Spleen (tissue), 11 donors: ENCODE measurements around the gene KLHL5. TPM values are rescaled to one million over a fixed set of nuclear protein-coding genes. Genes with fewer than 3 reads are reported as not detected.

Experiments
- DNase-seq: peaks from one replicate; pipeline ENCODE4 v3.0.0-alpha.2; 2020
- H3K27ac ChIP-seq, 8 donors: fragments of 200-600 bp; sonication (generic) in 7 of 8; 1 replicate in 4 of 8; 2 replicates in 4 of 8; pipeline versions ENCODE4 v1.5.0 to v1.8.0; 2016 to 2021; ENCODE audit warnings: inconsistent platforms in 4 of 8, mild to moderate bottlenecking in 4 of 8, moderate library complexity in 1 of 8
- H3K27me3 ChIP-seq, 7 donors: fragments of 200-600 bp; sonication (generic) in 6 of 7; replicated peaks in 1 of 7; 1 replicate in 4 of 7; 2 replicates in 3 of 7; pipeline versions ENCODE4 v1.5.0 to v1.8.0; 2016 to 2021; ENCODE audit warnings: inconsistent platforms in 3 of 7, mild to moderate bottlenecking in 1 of 7
- H3K36me3 ChIP-seq, 6 donors: fragments of 200-600 bp; sonication (generic) in 5 of 6; 1 replicate in 4 of 6; 2 replicates in 2 of 6; pipeline versions ENCODE4 v1.5.0 to v1.8.0; 2016 to 2021; ENCODE audit warnings: inconsistent platforms in 2 of 6
- H3K4me1 ChIP-seq, 6 donors: fragments of 200-600 bp; sonication (generic) in 5 of 6; 1 replicate in 3 of 6; 2 replicates in 3 of 6; pipeline versions ENCODE4 v1.5.0 to v1.8.0; 2016 to 2021; ENCODE audit warnings: inconsistent platforms in 3 of 6
- H3K4me3 ChIP-seq, 8 donors: fragments of 200-600 bp; sonication (generic) in 7 of 8; 1 replicate in 4 of 8; 2 replicates in 4 of 8; pipeline versions ENCODE4 v1.5.0 to v1.8.0; 2016 to 2021; ENCODE audit warnings: inconsistent platforms in 4 of 8, mild to moderate bottlenecking in 4 of 8, moderate library complexity in 2 of 8
- H3K9me3 ChIP-seq, 8 donors: fragments of 200-600 bp; sonication (generic) in 7 of 8; 1 replicate in 4 of 8; 2 replicates in 4 of 8; pipeline versions ENCODE4 v1.5.0 to v1.8.0; 2016 to 2021; ENCODE audit warnings: inconsistent platforms in 4 of 8
- POLR2A ChIP-seq, 3 donors: fragments of 450-650 bp; IDR thresholded peaks; one replicate each; pipeline ENCODE4 v1.5.1; 2017; ENCODE audit warnings: antibody characterized with exemption in 3 of 3, mild to moderate bottlenecking in 1 of 3
- POLR2AphosphoS5 ChIP-seq, 3 donors: sonication (generic); formaldehyde crosslinking; IDR thresholded peaks; one replicate each; pipeline ENCODE4 v1.5.1; 2017; ENCODE audit warnings: antibody characterized with exemption in 3 of 3
- WGBS, 5 donors: extraction: QIAGEN DNeasy Blood & Tissue Kit in 3 of 5; methylation state at CpG; one replicate each; pipeline versions ENCODE4 v1.1.5 to v1.1.7; 2013 to 2018; 5-methylcytosine and 5-hydroxymethylcytosine counted together
- intact Hi-C: fragments of 100-400 bp; cut with DNase I; formaldehyde crosslinking; loops from one replicate; pipeline ENCODE4 v1.15.0; 2023; ENCODE audit warnings: low total_unique reads
- polyA plus RNA-seq, 3 donors: library from polyadenylated mRNA; stranded (reverse); fragments of 200-250 nt; gene quantifications; one replicate each; pipeline ENCODE4 v1.2.1, GENCODE V29; 2013
- total RNA-seq, 7 donors: library from RNA; depleted of rRNA in 3 of 7; stranded (reverse); fragments of >200 nt in 3 of 7; fragmentation: NEBNext Ultra II Directional in 4 of 7; extraction: Animal tissue kit (Norgen Biotek cat#: 25700) in 4 of 7; gene quantifications; one replicate each; pipeline versions ENCODE4 v1.1.0 to v1.2.1, GENCODE V29; 2016 to 2021
- TF ChIP-seq, protein P1 (sequence below), 11 experiments: fragments of 200-600 bp in 7 of 11; fragments of 450-650 bp in 4 of 11; sonication (generic) in 4 of 11; IDR thresholded peaks in 8 of 11; conservative IDR thresholded peaks in 3 of 11; 1 replicate in 7 of 11; 2 replicates in 4 of 11; pipeline versions ENCODE4 v1.4.0 to v1.8.0; 2016 to 2021; ENCODE audit warnings: antibody characterized with exemption in 11 of 11, inconsistent platforms in 4 of 11, mild to moderate bottlenecking in 1 of 11
- donor health status: healthy with polysubstance abuse.
- donor health status: DM: no; HTN: no; CAD: no; lungs with moderate emphysema.
- donor health status: DM: no; HTN: no; CAD: no.
- donor health status: Bipolar disorder and iron deficiency.
- donor health status: healthy.
- donor health status: DM: no; HTN: no; CAD: no.
- donor health status: DM: yes; HTN: yes; CAD: no.

KLHL5 gene
- total and polyA plus RNA-seq, 10 donors = 7.5 to 46.9 (median 35.9) TPM

DNA sequence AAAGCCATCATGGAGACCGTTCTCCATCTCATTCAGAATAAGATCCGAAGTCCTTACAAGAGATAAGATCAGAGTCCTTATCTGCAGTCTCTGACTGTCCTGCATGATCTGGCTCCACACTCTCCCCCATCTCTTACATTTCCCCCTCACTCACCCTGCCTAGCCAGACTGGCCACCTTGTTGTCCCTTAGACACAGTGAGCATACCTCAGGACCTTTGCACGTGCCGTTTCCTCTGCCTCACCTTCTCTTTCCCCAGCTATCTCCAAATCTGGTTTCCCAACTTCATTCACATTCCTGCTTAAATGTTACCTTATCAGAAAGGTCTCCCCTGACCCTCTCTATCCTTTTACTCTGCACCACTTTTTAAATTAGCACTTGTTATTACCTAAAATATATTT is 44.0 kb downstream of the KLHL5 start:
- TF ChIP-seq, protein P1, sequence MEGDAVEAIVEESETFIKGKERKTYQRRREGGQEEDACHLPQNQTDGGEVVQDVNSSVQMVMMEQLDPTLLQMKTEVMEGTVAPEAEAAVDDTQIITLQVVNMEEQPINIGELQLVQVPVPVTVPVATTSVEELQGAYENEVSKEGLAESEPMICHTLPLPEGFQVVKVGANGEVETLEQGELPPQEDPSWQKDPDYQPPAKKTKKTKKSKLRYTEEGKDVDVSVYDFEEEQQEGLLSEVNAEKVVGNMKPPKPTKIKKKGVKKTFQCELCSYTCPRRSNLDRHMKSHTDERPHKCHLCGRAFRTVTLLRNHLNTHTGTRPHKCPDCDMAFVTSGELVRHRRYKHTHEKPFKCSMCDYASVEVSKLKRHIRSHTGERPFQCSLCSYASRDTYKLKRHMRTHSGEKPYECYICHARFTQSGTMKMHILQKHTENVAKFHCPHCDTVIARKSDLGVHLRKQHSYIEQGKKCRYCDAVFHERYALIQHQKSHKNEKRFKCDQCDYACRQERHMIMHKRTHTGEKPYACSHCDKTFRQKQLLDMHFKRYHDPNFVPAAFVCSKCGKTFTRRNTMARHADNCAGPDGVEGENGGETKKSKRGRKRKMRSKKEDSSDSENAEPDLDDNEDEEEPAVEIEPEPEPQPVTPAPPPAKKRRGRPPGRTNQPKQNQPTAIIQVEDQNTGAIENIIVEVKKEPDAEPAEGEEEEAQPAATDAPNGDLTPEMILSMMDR (IDR thresholded peaks at IDR 0.05 in 8 of 11, conservative IDR thresholded peaks at IDR 0.05 in 3 of 11) = no peak
- TF ChIP-seq POLR2AphosphoS5 (IDR thresholded peaks at IDR 0.05) = no peak
- no peak for TF ChIP-seq POLR2A (IDR thresholded peaks at IDR 0.05)
- Histone ChIP-seq H3K4me3 (no peak overlapping the region), H3K9me3 (peaks cover 0 to 4% (median 0%) of the 10 kb centered on the region in 8 donors), H3K27ac (no peak overlapping the region), H3K27me3 (no peaks in the 10 kb centered on the region), H3K36me3 (peaks cover 3 to 89% (median 34%) of the 10 kb centered on the region in 6 donors), H3K4me1 (no peaks in the 10 kb centered on the region)
- 96 to 99% (median 99%) methylated on average over 4 of the region's 4 CpGs for WGBS, 5 donors
- no peak for DNase-seq
- intact Hi-C loops = no loop called here

DNA sequence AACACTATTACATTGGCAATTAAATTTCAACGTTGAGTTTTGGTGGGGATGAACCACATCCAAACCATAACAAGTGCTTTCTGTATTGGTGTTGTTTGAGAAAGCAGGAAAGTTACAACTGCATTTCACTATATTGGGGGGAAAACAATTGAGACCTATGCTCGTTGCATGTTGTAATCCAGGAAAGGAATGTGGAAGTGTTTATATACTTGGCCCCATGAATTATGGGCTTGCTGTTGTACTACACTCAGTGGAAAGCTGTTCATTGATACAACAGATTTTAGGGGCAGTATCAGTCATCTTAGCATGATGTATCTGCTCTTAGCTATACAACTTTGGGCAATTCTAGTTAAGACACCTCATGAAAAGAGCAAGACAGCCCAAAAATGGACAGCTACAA is 52.4 kb downstream of the KLHL5 start:
- Histone ChIP-seq H3K27me3 (no peaks in the 10 kb centered on the region), H3K4me1 (peaks cover 0 to 14% (median 6%) of the 10 kb centered on the region in 6 donors), H3K27ac (no peak overlapping the region), H3K36me3 (peaks cover 0 to 86% (median 20%) of the 10 kb centered on the region in 6 donors), H3K9me3 (no peaks in the 10 kb centered on the region), H3K4me3 (no peak overlapping the region)
- intact Hi-C loops = no loop called here
- WGBS, 5 donors = 57 to 82% (median 78%) methylated on average over 2 of the region's 2 CpGs
- no peak for DNase-seq
- TF ChIP-seq POLR2A (IDR thresholded peaks at IDR 0.05) (no peak), POLR2AphosphoS5 (IDR thresholded peaks at IDR 0.05) (no peak)
- TF ChIP-seq, protein P1 (IDR thresholded peaks at IDR 0.05 in 8 of 11, conservative IDR thresholded peaks at IDR 0.05 in 3 of 11) = no peak

DNA sequence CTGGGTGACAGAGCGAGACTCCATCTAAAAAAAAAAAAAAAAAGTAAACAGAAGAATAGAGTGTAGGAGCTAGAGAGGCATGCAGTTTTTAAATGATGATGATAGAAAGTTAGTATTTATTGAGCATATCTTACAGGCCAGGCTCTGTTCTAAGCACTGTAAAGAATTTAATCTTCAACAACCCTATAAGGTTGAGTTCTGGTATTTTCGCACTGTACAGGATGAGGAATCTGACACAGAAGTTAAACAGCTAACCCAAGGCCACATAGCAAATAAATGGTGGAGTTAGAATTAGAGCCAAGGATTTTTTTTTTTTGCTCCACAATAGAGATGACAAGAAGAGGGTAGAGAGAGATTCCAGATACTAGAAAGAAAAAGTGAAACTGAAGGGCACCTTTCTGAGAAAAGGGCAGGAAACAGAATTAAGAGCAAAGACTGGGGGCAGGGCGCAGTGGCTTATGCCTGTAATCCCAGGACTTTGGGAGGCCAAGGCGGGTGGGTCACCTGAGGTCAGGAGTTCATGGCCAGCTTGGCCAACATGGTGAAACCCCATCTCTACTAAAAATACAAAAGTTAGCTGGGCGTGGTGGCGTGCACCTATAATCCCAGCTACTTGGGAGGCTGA is 56.1 kb downstream of the KLHL5 start:
- Histone ChIP-seq H3K4me3 (no peak overlapping the region), H3K36me3 (peaks cover 0 to 82% (median 20%) of the 10 kb centered on the region in 6 donors), H3K9me3 (peaks cover 0 to under 1% (median 0%) of the 10 kb centered on the region in 8 donors), H3K4me1 (peaks cover 0 to 14% (median 6%) of the 10 kb centered on the region in 6 donors), H3K27ac (peak overlapping the region in 7 of 8 donors; percentile 27 to 72 (median 55)), H3K27me3 (no peaks in the 10 kb centered on the region)
- intact Hi-C loops = no loop called here
- TF ChIP-seq POLR2A (IDR thresholded peaks at IDR 0.05) (no peak), POLR2AphosphoS5 (IDR thresholded peaks at IDR 0.05) (no peak)
- TF ChIP-seq, protein P1 (IDR thresholded peaks at IDR 0.05 in 8 of 11, conservative IDR thresholded peaks at IDR 0.05 in 3 of 11) = no peak
- no peak for DNase-seq
- 80 to 89% (median 86%) methylated on average over 6 of the region's 6 CpGs for WGBS, 5 donors

DNA sequence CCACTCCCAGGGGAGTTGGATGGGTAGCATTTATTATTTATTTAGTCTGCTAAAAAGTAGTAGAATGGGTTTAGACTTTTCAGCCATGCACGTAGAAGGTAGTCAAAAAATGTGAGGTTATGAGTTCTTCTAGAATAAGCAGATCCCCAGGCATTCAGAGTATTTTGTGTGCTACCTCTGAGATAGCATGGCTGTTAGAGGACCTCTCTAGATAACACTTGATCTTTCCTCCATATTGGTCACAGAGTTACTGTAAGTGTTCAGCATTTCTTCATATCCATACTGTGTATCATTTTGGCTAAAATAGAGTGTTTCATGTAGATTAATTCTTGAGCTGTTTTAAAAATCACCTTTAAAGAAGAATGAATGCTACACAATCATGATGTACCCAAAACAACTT is 58.4 kb downstream of the KLHL5 start:
- Histone ChIP-seq H3K4me3 (no peak overlapping the region), H3K27me3 (no peaks in the 10 kb centered on the region), H3K4me1 (peaks cover 0 to 11% (median 6%) of the 10 kb centered on the region in 6 donors), H3K27ac (no peak overlapping the region), H3K9me3 (peaks cover 0 to 5% (median 0%) of the 10 kb centered on the region in 8 donors), H3K36me3 (peaks cover 0 to 59% (median 7%) of the 10 kb centered on the region in 6 donors)
- no peak for DNase-seq
- intact Hi-C loops = no loop called here
- TF ChIP-seq POLR2A (IDR thresholded peaks at IDR 0.05) (no peak), POLR2AphosphoS5 (IDR thresholded peaks at IDR 0.05) (no peak)
- TF ChIP-seq, protein P1 (IDR thresholded peaks at IDR 0.05 in 8 of 11, conservative IDR thresholded peaks at IDR 0.05 in 3 of 11) = no peak
- 94 to 100% (median 97%) methylated on average over 1 of the region's 1 CpG for WGBS, 5 donors
